ENCODE results near the gene FAM174B.

The FAM174B gene

DNA sequence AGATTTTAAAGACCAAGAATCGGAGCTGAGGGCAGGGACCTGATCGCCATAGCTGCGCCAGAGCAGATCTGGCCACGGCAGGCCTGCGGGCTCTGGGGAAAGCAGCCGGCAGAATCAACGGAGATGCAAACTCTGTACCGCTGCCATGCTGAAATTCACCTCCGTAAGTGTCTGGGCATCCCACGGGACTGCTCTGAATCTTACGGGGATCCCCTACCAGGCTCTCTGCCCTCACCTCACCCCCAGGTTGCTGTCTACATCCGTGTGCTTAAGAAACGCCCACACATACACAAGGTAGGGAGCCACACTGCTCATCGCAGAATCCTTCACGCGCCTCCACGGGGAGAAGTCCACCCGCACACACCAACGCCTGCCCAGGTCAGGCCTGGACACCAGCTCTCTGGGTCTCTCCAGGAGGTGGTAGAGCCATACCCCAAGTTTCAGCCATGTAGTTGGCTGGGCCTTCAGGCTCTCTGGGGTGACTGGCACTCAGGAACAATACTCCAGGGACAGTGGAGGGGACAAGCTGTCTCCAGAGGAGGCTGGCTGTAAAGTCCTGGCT lies 33.5 kb downstream of the FAM174B start:
- no peaks in the 10 kb centered on the region for H3K9me2 ChIP-seq (replicated peaks; ENCODE audit: insufficient read depth, low read length)
- H4K20me1 ChIP-seq (ENCODE audit: low read depth, low read length), result no peaks in the 10 kb centered on the region
- no peak overlapping the region for H3K4me2 ChIP-seq (ENCODE audit: low read depth, low read length, poor library complexity, severe bottlenecking)
- TF ChIP-seq CTCF (IDR thresholded peaks at IDR 0.05; ENCODE audit: insufficient read depth, low read length, poor library complexity, severe bottlenecking) (no peak), EZH2phosphoT487 (conservative IDR thresholded peaks at IDR 0.05; ENCODE audit: low read length) (no peak)
- no peaks in the 10 kb centered on the region for H3K36me3 ChIP-seq (ENCODE audit: low read length)
- H3K4me3 ChIP-seq (ENCODE audit: insufficient read depth, low read length, poor library complexity, severe bottlenecking), result no peak overlapping the region
- no peak overlapping the region for H3K9ac ChIP-seq (ENCODE audit: low read length)
- no peaks in the 10 kb centered on the region for H3K27me3 ChIP-seq (ENCODE audit: low read length)
- no peaks in the 10 kb centered on the region for H3F3A ChIP-seq (ENCODE audit: insufficient read depth)
- no peaks in the 10 kb centered on the region for H3K9me3 ChIP-seq (ENCODE audit: insufficient read depth, low read length)
- H3K27ac ChIP-seq (ENCODE audit: low read depth, low read length), result no peak overlapping the region
- no peaks in the 10 kb centered on the region for H3K79me2 ChIP-seq (ENCODE audit: insufficient read depth, low read length)
- no peak overlapping the region for H2AFZ ChIP-seq (ENCODE audit: low read depth, low read length, severe bottlenecking)

DNA sequence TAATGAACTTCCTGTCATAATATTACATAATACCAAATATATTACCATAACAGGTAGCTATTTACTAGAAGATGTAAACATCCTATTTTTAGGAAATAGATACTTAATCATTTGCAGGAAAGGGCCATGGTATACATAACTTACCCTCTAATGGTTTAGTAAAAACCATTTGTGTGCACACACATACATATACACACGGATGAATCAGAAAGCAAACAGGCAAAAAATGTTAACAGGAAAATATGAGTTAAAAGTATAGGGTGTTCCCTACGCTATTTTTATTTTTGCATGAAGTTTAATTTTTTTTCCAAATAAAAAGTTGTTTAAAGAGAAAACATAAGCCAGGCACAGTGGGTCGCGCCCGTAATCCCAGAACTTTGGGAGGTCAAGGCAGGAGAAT lies 34.6 kb downstream of the FAM174B start:
- Histone ChIP-seq H3K9me3 (ENCODE audit: insufficient read depth, low read length) (no peaks in the 10 kb centered on the region), H3K9ac (ENCODE audit: low read length) (no peak overlapping the region), H3K27ac (ENCODE audit: low read depth, low read length) (no peak overlapping the region), H3K79me2 (ENCODE audit: insufficient read depth, low read length) (no peaks in the 10 kb centered on the region), H3F3A (ENCODE audit: insufficient read depth) (no peaks in the 10 kb centered on the region), H3K27me3 (ENCODE audit: low read length) (no peaks in the 10 kb centered on the region), H3K36me3 (ENCODE audit: low read length) (no peaks in the 10 kb centered on the region), H3K9me2 (replicated peaks; ENCODE audit: insufficient read depth, low read length) (no peaks in the 10 kb centered on the region), H2AFZ (ENCODE audit: low read depth, low read length, severe bottlenecking) (no peak overlapping the region), H3K4me2 (ENCODE audit: low read depth, low read length, poor library complexity, severe bottlenecking) (no peak overlapping the region), H4K20me1 (ENCODE audit: low read depth, low read length) (no peaks in the 10 kb centered on the region), H3K4me3 (ENCODE audit: insufficient read depth, low read length, poor library complexity, severe bottlenecking) (no peak overlapping the region)
- TF ChIP-seq EZH2phosphoT487 (conservative IDR thresholded peaks at IDR 0.05; ENCODE audit: low read length), result no peak
- no peak for TF ChIP-seq CTCF (IDR thresholded peaks at IDR 0.05; ENCODE audit: insufficient read depth, low read length, poor library complexity, severe bottlenecking)

- Histone ChIP-seq H3K9ac (ENCODE audit: low read length) (no peak overlapping the region), H3F3A (ENCODE audit: insufficient read depth) (no peaks in the 10 kb centered on the region), H3K9me3 (ENCODE audit: insufficient read depth, low read length) (no peaks in the 10 kb centered on the region), H4K20me1 (ENCODE audit: low read depth, low read length) (no peaks in the 10 kb centered on the region), H3K27me3 (ENCODE audit: low read length) (no peaks in the 10 kb centered on the region), H3K4me2 (ENCODE audit: low read depth, low read length, poor library complexity, severe bottlenecking) (no peak overlapping the region), H3K36me3 (ENCODE audit: low read length) (no peaks in the 10 kb centered on the region), H2AFZ (ENCODE audit: low read depth, low read length, severe bottlenecking) (no peak overlapping the region), H3K79me2 (ENCODE audit: insufficient read depth, low read length) (no peaks in the 10 kb centered on the region), H3K9me2 (replicated peaks; ENCODE audit: insufficient read depth, low read length) (no peaks in the 10 kb centered on the region), H3K27ac (ENCODE audit: low read depth, low read length) (no peak overlapping the region), H3K4me3 (ENCODE audit: insufficient read depth, low read length, poor library complexity, severe bottlenecking) (no peak overlapping the region)
- no peak for TF ChIP-seq CTCF (IDR thresholded peaks at IDR 0.05; ENCODE audit: insufficient read depth, low read length, poor library complexity, severe bottlenecking)
Measured at GRCh38 chr15:92619145-92620101, 36.2 kb downstream of the FAM174B start.

Data from SU-DHL-6 (cell line).